ENCODE measurements around the gene ANKIB1. TPM values are rescaled to one million over a fixed set of nuclear protein-coding genes. Genes with fewer than 3 reads are reported as not detected.

ANKIB1 gene
- total RNA-seq, 1 donor from 2014 or later = 77.7 TPM

- Mint-ChIP-seq H3K27ac (ENCODE audit: unreplicated experiment) (no peak overlapping the region), H3K36me3 (ENCODE audit: unreplicated experiment) (peaks cover 13% of the 10 kb centered on the region), H3K27me3 (ENCODE audit: unreplicated experiment) (no peaks in the 10 kb centered on the region), H3K4me1 (ENCODE audit: low read depth, unreplicated experiment) (no peaks in the 10 kb centered on the region), H3K4me3 (ENCODE audit: unreplicated experiment) (no peak overlapping the region), H3K9me3 (ENCODE audit: unreplicated experiment) (peaks cover 5% of the 10 kb centered on the region)
- no peak for DNase-seq
- TF ChIP-seq CTCF (IDR thresholded peaks at IDR 0.05; ENCODE audit: partially characterized antibody, unreplicated experiment) = no peak
Observed at GRCh38 chr7:92206672-92207071, 39.1 kb upstream of the ANKIB1 start.

GRCh38 chr7:92221766-92222165, 24.0 kb upstream of the ANKIB1 start:
- peaks cover 5% of the 10 kb centered on the region for H3K36me3 Mint-ChIP-seq (ENCODE audit: unreplicated experiment)

GRCh38 chr7:92226981-92227380, 18.8 kb upstream of the ANKIB1 start:
- TF ChIP-seq CTCF (IDR thresholded peaks at IDR 0.05; ENCODE audit: partially characterized antibody, unreplicated experiment) = no peak
- no peaks in the 10 kb centered on the region for H3K4me1 Mint-ChIP-seq (ENCODE audit: low read depth, unreplicated experiment)
- DNase-seq = no peak
- H3K27me3 Mint-ChIP-seq (ENCODE audit: unreplicated experiment) = no peaks in the 10 kb centered on the region
- no peak overlapping the region for H3K27ac Mint-ChIP-seq (ENCODE audit: unreplicated experiment)
- H3K9me3 Mint-ChIP-seq (ENCODE audit: unreplicated experiment) = no peaks in the 10 kb centered on the region
- no peak overlapping the region for H3K4me3 Mint-ChIP-seq (ENCODE audit: unreplicated experiment)
- H3K36me3 Mint-ChIP-seq (ENCODE audit: unreplicated experiment) = peaks cover 17% of the 10 kb centered on the region

More at GRCh38 chr7:92221766-92222165, 24.0 kb upstream of the ANKIB1 start:
- H3K9me3 Mint-ChIP-seq (ENCODE audit: unreplicated experiment) = no peaks in the 10 kb centered on the region
- H3K27ac Mint-ChIP-seq (ENCODE audit: unreplicated experiment) = no peak overlapping the region
- DNase-seq = no peak
- TF ChIP-seq CTCF (IDR thresholded peaks at IDR 0.05; ENCODE audit: partially characterized antibody, unreplicated experiment) = no peak
- no peaks in the 10 kb centered on the region for H3K27me3 Mint-ChIP-seq (ENCODE audit: unreplicated experiment)
- H3K4me3 Mint-ChIP-seq (ENCODE audit: unreplicated experiment) = no peak overlapping the region
- H3K4me1 Mint-ChIP-seq (ENCODE audit: low read depth, unreplicated experiment) = no peaks in the 10 kb centered on the region

GRCh38 chr7:92228100-92228499, 17.7 kb upstream of the ANKIB1 start:
- Mint-ChIP-seq H3K9me3 (ENCODE audit: unreplicated experiment) (no peaks in the 10 kb centered on the region), H3K36me3 (ENCODE audit: unreplicated experiment) (peaks cover 17% of the 10 kb centered on the region), H3K27ac (ENCODE audit: unreplicated experiment) (no peak overlapping the region), H3K4me1 (ENCODE audit: low read depth, unreplicated experiment) (no peaks in the 10 kb centered on the region), H3K4me3 (ENCODE audit: unreplicated experiment) (no peak overlapping the region), H3K27me3 (ENCODE audit: unreplicated experiment) (no peaks in the 10 kb centered on the region)
- no peak for DNase-seq
- no peak for TF ChIP-seq CTCF (IDR thresholded peaks at IDR 0.05; ENCODE audit: partially characterized antibody, unreplicated experiment)

- DNase-seq = no peak
- no peak overlapping the region for H3K4me3 Mint-ChIP-seq (ENCODE audit: unreplicated experiment)
- no peak for TF ChIP-seq CTCF (IDR thresholded peaks at IDR 0.05; ENCODE audit: partially characterized antibody, unreplicated experiment)
- no peaks in the 10 kb centered on the region for H3K27me3 Mint-ChIP-seq (ENCODE audit: unreplicated experiment)
- H3K27ac Mint-ChIP-seq (ENCODE audit: unreplicated experiment) = no peak overlapping the region
- H3K4me1 Mint-ChIP-seq (ENCODE audit: low read depth, unreplicated experiment) = no peaks in the 10 kb centered on the region
- H3K36me3 Mint-ChIP-seq (ENCODE audit: unreplicated experiment) = peaks cover 17% of the 10 kb centered on the region
- H3K9me3 Mint-ChIP-seq (ENCODE audit: unreplicated experiment) = no peaks in the 10 kb centered on the region
Observed at GRCh38 chr7:92228742-92229141, 17.0 kb upstream of the ANKIB1 start.
